IPS DF 6.9 (cell line): ENCODE measurements around the gene EPOP.
A peak's percentile ranks its signal among the peaks of the same experiment; 100 is the strongest.

Experiments
- DNase-seq: peaks from one replicate; pipeline ENCODE4 v3.0.0-alpha.2; 2013; ENCODE audit warnings: low read depth, low spot score
- H3K27ac ChIP-seq: one replicate; pipeline ENCODE4 v1.5.1; 2013; ENCODE audit warnings: low read length, control low read depth
- H3K27me3 ChIP-seq: 2 replicates; pipeline ENCODE4 v1.6.1; 2013; ENCODE audit warnings: mild to moderate bottlenecking, low read length; ENCODE audit not compliant: control insufficient read depth, insufficient read depth
- H3K36me3 ChIP-seq: 2 replicates; pipeline ENCODE4 v1.6.1; 2013; ENCODE audit warnings: low read length; ENCODE audit not compliant: control insufficient read depth, insufficient read depth
- H3K4me1 ChIP-seq: 2 replicates; pipeline ENCODE4 v1.6.1; 2013; ENCODE audit warnings: low read length; ENCODE audit not compliant: control insufficient read depth, insufficient read depth
- H3K4me3 ChIP-seq: 2 replicates; pipeline ENCODE4 v1.5.1; 2013; ENCODE audit warnings: mild to moderate bottlenecking, low read length
- H3K9me3 ChIP-seq: 2 replicates; pipeline ENCODE4 v1.6.1; 2013; ENCODE audit warnings: low read length, inconsistent platforms; ENCODE audit not compliant: control insufficient read depth, insufficient read depth
- WGBS: extraction: QIAGEN DNeasy Blood & Tissue Kit; methylation state at CpG from one replicate; pipeline ENCODE4 v1.1.7; 2013; ENCODE audit warnings: mixed read lengths, missing lambda C conversion rate; ENCODE audit not compliant: insufficient read length, insufficient coverage; 5-methylcytosine and 5-hydroxymethylcytosine counted together

Gene EPOP

DNA sequence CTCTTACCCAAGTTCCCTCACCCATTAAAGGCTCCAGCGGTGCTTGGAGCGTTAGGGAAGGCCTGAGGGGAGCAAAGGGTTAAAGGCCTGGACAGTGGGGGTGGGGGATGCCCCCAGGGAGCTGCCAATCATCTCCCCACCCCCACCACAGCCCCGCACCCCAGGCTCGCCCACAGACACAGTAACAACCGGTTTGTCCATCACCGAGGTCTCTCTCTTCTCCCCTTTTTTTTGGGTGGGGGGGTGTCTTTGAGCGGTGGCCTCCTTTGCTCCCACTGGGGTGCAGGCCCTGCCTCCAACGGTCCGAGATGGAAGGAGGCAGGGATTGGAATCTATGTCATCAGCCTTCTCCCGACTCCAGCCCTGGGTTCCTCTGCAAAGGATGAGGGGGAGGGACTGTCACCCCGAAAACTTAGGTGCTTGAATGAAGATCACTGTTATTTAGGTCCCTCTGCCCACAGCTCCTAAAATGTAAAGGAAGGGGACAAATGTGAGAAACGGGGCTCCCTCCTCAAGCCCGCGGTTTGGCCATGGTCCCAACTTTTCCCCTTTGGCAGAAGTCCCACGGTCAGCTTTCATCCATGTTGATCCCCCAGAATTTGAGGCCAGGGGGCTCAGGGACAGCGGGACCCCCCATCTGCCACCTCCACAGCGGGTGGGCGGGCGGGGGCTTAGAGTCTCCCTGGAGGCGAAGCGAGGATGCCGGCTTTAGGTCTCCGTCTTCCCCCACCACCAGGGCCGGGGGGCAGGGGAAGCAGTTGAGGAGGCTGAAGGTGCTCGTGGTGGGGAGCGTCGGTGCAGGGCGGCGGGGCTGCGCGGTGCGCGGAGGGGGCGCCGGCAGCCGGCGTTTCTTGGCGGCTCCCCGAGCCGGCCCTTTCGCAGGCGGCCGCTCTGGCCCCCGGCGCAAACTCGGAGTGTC, 1.7 kb downstream of the EPOP start:
- Histone ChIP-seq H3K27me3 (peaks cover 59% of the 10 kb centered on the region), H3K36me3 (no peaks in the 10 kb centered on the region), H3K9me3 (no peaks in the 10 kb centered on the region), H3K4me1 (peaks cover 8% of the 10 kb centered on the region), H3K4me3 (peak overlapping the region; percentile 21; the same call in 1 of the 2 replicates), H3K27ac (no peak overlapping the region)
- WGBS = no CpG with 5 or more reads among the region's 46 CpGs
- DNase-seq = no peak

DNA sequence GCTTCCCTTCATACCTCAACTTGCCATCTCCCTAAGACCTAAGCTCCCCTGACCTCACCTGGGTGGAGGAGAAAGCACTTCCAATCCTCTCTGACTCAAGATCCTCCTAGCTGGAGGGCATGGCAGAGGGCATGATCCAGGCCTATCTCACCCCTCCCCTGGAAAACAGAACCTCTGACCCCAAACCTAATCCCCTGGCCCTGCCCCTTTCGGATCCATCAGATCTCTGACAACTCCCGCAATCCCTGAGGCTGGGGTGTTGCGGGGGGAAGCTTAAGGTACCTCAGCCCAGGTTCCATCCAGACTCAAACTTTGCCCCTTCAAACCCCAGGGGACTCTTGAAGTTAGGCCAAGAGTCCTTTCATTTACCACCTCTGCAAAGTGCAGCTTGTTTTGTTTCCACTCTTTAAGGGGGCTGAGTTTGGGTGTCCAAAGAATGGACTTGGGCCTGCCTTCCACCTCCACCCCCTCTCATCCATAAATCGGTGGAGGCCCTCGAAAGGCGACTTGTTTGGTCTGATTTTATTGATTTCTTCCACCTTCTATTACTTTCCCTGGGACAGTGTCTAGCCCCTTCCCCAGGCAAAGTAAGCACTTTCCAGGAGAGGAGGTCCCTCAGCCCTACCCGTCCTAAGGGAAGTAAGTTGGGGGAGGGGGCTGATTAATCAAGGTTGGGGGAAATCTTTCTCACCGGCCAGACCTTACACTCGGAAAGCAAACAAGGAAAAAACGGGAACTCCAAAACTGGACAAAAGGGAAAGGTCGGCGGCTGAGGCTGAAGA, 2.6 kb downstream of the EPOP start:
- peak; percentile 63 for DNase-seq
- Histone ChIP-seq H3K4me1 (peaks cover 8% of the 10 kb centered on the region), H3K9me3 (no peaks in the 10 kb centered on the region), H3K36me3 (no peaks in the 10 kb centered on the region), H3K27ac (no peak overlapping the region), H3K4me3 (peak overlapping the region; percentile 21; the same call in 1 of the 2 replicates), H3K27me3 (peaks cover 64% of the 10 kb centered on the region)
- WGBS = no CpG with 5 or more reads among the region's 12 CpGs

GRCh38 chr17:38669520-38669919, 5.2 kb downstream of the EPOP start:
- H3K4me1 ChIP-seq = peaks cover 8% of the 10 kb centered on the region
- WGBS = no CpG with 5 or more reads among the region's 6 CpGs
- H3K27me3 ChIP-seq = peaks cover 50% of the 10 kb centered on the region
- no peak for DNase-seq
- H3K27ac ChIP-seq = no peak overlapping the region
- H3K4me3 ChIP-seq = no peak overlapping the region
- H3K36me3 ChIP-seq = no peaks in the 10 kb centered on the region
- H3K9me3 ChIP-seq = no peaks in the 10 kb centered on the region

DNA sequence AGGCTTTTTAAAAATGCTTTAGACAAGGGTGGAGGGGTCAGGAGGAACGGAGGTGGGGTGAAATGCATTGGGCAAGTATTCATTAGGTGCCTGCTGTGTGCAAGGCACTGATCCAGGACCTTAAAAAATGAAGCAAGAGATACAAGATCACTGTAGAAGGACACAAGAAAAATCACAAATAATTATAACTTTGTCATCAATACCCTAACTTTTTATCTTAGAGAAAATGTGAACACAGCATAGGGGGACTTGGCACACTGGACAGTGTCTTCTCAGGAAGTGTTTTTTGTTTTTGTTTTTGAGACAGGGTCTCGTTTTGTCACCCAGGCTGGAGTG, 7.0 kb downstream of the EPOP start:
- no peak for DNase-seq
- Histone ChIP-seq H3K9me3 (no peaks in the 10 kb centered on the region), H3K27ac (no peak overlapping the region), H3K4me1 (peaks cover 5% of the 10 kb centered on the region; the same call in 1 of the 2 replicates), H3K4me3 (no peak overlapping the region), H3K27me3 (peaks cover 33% of the 10 kb centered on the region), H3K36me3 (no peaks in the 10 kb centered on the region)
- no CpG with 5 or more reads among the region's 2 CpGs for WGBS

- no CpG with 5 or more reads among the region's 7 CpGs for WGBS
- H3K27me3 ChIP-seq = peaks cover 33% of the 10 kb centered on the region
- DNase-seq = peak; percentile 64
Observed at GRCh38 chr17:38667099-38667786, 7.5 kb downstream of the EPOP start.

DNA sequence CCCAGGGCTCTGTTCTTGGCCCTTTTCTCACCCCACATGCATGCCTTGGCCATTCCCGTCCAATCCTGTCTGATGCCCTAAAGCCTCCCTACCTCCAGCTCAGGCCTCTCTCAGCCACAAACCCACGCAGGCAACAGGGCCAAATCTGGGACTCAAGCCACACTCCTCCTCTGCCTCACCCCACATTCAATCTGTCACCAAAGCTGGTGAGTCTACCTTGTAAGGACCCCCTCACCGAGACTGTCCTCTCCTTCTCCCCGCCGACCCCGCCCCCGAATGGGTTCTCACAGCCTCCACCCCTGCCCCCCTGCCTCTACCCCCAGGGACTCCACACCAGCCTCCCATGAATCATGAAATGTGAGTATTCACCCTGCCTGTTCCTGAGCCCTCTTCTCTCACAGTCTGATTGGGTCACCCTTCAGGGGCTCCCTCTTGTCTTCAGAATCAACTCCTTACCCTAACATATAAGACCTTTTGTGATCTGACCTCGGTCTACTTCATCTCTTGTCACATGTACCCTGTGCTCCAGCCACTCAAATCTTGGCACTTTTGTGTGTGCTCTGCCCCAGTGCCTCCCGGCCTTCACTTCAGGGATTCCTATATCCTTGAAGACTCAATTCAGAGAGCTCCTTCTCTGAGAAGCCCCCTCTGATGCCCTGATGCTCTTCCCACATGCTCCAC, 10.7 kb downstream of the EPOP start:
- no peak for DNase-seq
- H3K4me1 ChIP-seq = peaks cover 1% of the 10 kb centered on the region; the same call in 1 of the 2 replicates
- no peaks in the 10 kb centered on the region for H3K9me3 ChIP-seq
- no peaks in the 10 kb centered on the region for H3K36me3 ChIP-seq
- H3K4me3 ChIP-seq = no peak overlapping the region
- H3K27me3 ChIP-seq = peaks cover 15% of the 10 kb centered on the region
- H3K27ac ChIP-seq = no peak overlapping the region
- WGBS = no CpG with 5 or more reads among the region's 9 CpGs

More at GRCh38 chr17:38667099-38667786, 7.5 kb downstream of the EPOP start:
- H3K4me3 ChIP-seq = no peak overlapping the region
- no peaks in the 10 kb centered on the region for H3K9me3 ChIP-seq
- peaks cover 5% of the 10 kb centered on the region; the same call in 1 of the 2 replicates for H3K4me1 ChIP-seq
- no peak overlapping the region for H3K27ac ChIP-seq
- no peaks in the 10 kb centered on the region for H3K36me3 ChIP-seq

- no peak overlapping the region for H3K4me3 ChIP-seq
- H3K27ac ChIP-seq = no peak overlapping the region
- H3K4me1 ChIP-seq = no peaks in the 10 kb centered on the region
- H3K36me3 ChIP-seq = no peaks in the 10 kb centered on the region
- DNase-seq = peak; percentile 90
- no peaks in the 10 kb centered on the region for H3K9me3 ChIP-seq
- no CpG with 5 or more reads among the region's 9 CpGs for WGBS
- peaks cover 7% of the 10 kb centered on the region for H3K27me3 ChIP-seq
Observed at GRCh38 chr17:38663125-38663751, 11.5 kb downstream of the EPOP start.

DNA sequence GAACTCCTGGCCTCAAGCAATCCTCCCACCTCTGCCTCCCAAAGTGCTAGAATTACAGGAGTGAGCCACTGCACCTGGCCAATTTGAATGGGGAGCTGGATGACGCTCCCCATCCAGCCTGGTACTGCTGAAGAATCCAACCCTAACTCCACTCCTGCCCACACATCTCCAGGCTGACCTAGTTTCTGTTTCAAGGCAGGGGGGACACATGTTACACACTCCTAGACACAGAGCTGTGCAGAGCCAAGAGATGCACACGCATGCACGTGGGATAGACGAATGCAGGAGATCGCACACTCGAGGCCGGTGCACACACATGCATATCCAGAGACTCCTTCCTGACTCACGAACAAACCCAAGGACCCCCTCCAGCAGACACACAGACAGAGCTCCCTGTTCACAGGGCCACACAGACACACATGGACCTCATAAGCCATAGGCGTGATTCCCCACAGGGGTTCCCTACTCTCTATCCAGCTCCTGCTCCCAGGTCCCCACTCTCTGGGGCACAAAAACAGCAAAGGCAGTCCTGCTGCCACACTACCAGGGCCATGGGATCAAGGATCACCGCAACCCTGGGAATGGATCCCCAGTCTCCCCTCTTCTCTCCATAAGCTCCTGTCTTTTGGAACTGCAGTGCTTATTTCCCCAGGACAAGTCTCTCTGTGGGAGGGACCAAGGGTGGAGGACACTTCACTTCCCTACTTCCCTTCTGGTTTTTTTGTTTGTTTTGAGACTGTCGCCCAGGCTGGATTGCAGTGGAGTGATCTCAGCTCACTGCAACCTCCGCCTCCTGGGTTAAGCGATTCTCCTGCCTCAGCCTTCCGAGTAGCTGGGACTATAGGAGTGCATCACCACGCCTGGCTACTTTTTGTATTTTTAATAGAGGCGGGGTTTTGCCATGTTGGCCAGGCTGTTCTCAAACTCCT, 14.4 kb downstream of the EPOP start:
- no CpG with 5 or more reads among the region's 16 CpGs for WGBS
- no peak for DNase-seq
- Histone ChIP-seq H3K27ac (no peak overlapping the region), H3K27me3 (no peaks in the 10 kb centered on the region), H3K36me3 (no peaks in the 10 kb centered on the region), H3K4me3 (no peak overlapping the region), H3K4me1 (no peaks in the 10 kb centered on the region), H3K9me3 (no peaks in the 10 kb centered on the region)

GRCh38 chr17:38659415-38659814, 15.3 kb downstream of the EPOP start:
- Histone ChIP-seq H3K4me1 (peaks cover 2% of the 10 kb centered on the region; the same call in 1 of the 2 replicates), H3K36me3 (no peaks in the 10 kb centered on the region), H3K9me3 (no peaks in the 10 kb centered on the region), H3K4me3 (no peak overlapping the region), H3K27ac (no peak overlapping the region), H3K27me3 (no peaks in the 10 kb centered on the region)
- DNase-seq = no peak
- WGBS = no CpG with 5 or more reads among the region's 7 CpGs
